GM18867 (cell line): Measurements from ENCODE around the gene TXNDC15.
"Not testable (repeated sequence)": the region's sequence is repeated elsewhere in the genome, so short reads cannot be mapped to it uniquely, and the experiment has no call there.

ENCODE experiments used
- ATAC-seq: cut with Tn5 transposase; IDR thresholded peaks from one replicate; pipeline ENCODE4 v1.9.1; 2021; ENCODE audit warnings: mild to moderate bottlenecking, moderate library complexity; ENCODE audit not compliant: unreplicated experiment

Gene TXNDC15

GRCh38 chr5:134877159-134877558 lies 3.0 kb downstream of the TXNDC15 start:
- no peak for ATAC-seq

GRCh38 chr5:134878403-134878802 lies 4.2 kb downstream of the TXNDC15 start:
- ATAC-seq: no peak

GRCh38 chr5:134879456-134879855 lies 5.3 kb downstream of the TXNDC15 start:
- ATAC-seq: no peak

- ATAC-seq: not testable (repeated sequence)
Observed at GRCh38 chr5:134880937-134881336, 6.8 kb downstream of the TXNDC15 start.

- ATAC-seq: not testable (repeated sequence)
Observed at GRCh38 chr5:134881711-134882110, 7.5 kb downstream of the TXNDC15 start.

GRCh38 chr5:134887593-134888159 lies 13.5 kb downstream of the TXNDC15 start:
- ATAC-seq: no peak

- no peak for ATAC-seq
Observed at GRCh38 chr5:134889335-134889734, 15.2 kb downstream of the TXNDC15 start.

- ATAC-seq: no peak
Observed at GRCh38 chr5:134891473-134891872, 17.3 kb downstream of the TXNDC15 start.

- no peak for ATAC-seq
Observed at GRCh38 chr5:134892282-134892681, 18.1 kb downstream of the TXNDC15 start.

GRCh38 chr5:134892926-134893325 lies 18.8 kb downstream of the TXNDC15 start:
- no peak for ATAC-seq

- no peak for ATAC-seq
Observed at GRCh38 chr5:134893748-134894505, 19.8 kb downstream of the TXNDC15 start.

GRCh38 chr5:134902071-134902801 lies 28.1 kb downstream of the TXNDC15 start:
- ATAC-seq: peak; percentile 28

GRCh38 chr5:134904610-134905245 lies 30.6 kb downstream of the TXNDC15 start, which contains the start of gene PCBD2:
PCBD2 (plus strand) TSS chr5:134905131; CDS start chr5:134905140, 9 bp downstream.
- ATAC-seq: peak; percentile 76

GRCh38 chr5:134905246-134905996 lies 31.2 kb downstream of the TXNDC15 start:
- peak; percentile 30 for ATAC-seq

- no peak for ATAC-seq
Observed at GRCh38 chr5:134906811-134907210, 32.6 kb downstream of the TXNDC15 start.

GRCh38 chr5:134910752-134911151 lies 36.6 kb downstream of the TXNDC15 start:
- not testable (repeated sequence) for ATAC-seq

- ATAC-seq: no peak
Observed at GRCh38 chr5:134911285-134912206, 37.4 kb downstream of the TXNDC15 start.

- ATAC-seq: no peak
Observed at GRCh38 chr5:134913254-134913653, 39.1 kb downstream of the TXNDC15 start.

GRCh38 chr5:134913795-134914194 lies 39.6 kb downstream of the TXNDC15 start:
- ATAC-seq: no peak
